Thymus (tissue), 11 donors: Measurements from ENCODE around the gene BAIAP3. TPM values are rescaled to one million over a fixed set of nuclear protein-coding genes. Genes with fewer than 3 reads are reported as not detected.

Experiments used
- DNase-seq, 9 donors: peaks; one replicate each; pipeline ENCODE4 v3.0.0-alpha.2; 2013; ENCODE audit warnings: low spot score in 9 of 9, low read depth in 6 of 9, missing footprints in 1 of 9
- H3K27ac ChIP-seq, 2 donors: one replicate each; pipeline ENCODE4 v1.5.1; 2013; ENCODE audit warnings: control low read depth in 1 of 2, low read depth in 1 of 2, low read length in 1 of 2, mild to moderate bottlenecking in 1 of 2, moderate library complexity in 1 of 2
- H3K27me3 ChIP-seq, 2 donors: one replicate each; pipeline ENCODE4 v1.5.1; 2013; ENCODE audit warnings: low read length in 1 of 2; ENCODE audit not compliant: control insufficient read depth in 2 of 2, insufficient read depth in 1 of 2
- H3K36me3 ChIP-seq, 2 donors: one replicate each; pipeline ENCODE4 v1.5.1; 2013; ENCODE audit warnings: low read length in 1 of 2, mild to moderate bottlenecking in 1 of 2, moderate library complexity in 1 of 2; ENCODE audit not compliant: control insufficient read depth in 2 of 2, insufficient read depth in 2 of 2
- H3K4me1 ChIP-seq, 2 donors: one replicate each; pipeline ENCODE4 v1.5.1; 2013; ENCODE audit warnings: low read length in 2 of 2; ENCODE audit not compliant: control insufficient read depth in 2 of 2, insufficient read depth in 2 of 2
- H3K4me3 ChIP-seq, 2 donors: one replicate each; pipeline ENCODE4 v1.5.1; 2013; ENCODE audit warnings: low read length in 2 of 2, control low read depth in 1 of 2, mild to moderate bottlenecking in 1 of 2
- H3K9me3 ChIP-seq, 2 donors: one replicate each; pipeline ENCODE4 v1.5.1; 2013; ENCODE audit warnings: low read length in 1 of 2, mild to moderate bottlenecking in 1 of 2; ENCODE audit not compliant: control insufficient read depth in 2 of 2, insufficient read depth in 1 of 2
- WGBS: extraction: QIAGEN DNeasy Blood & Tissue Kit; methylation state at CpG from one replicate; pipeline ENCODE4 v1.1.7; 2013; 5-methylcytosine and 5-hydroxymethylcytosine counted together
- polyA plus RNA-seq: library from polyadenylated mRNA; stranded (reverse); fragments of 200-250 nt; gene quantifications from one replicate; pipeline ENCODE4 v1.2.3, GENCODE V29; 2013
- total RNA-seq: library from RNA; stranded (reverse); fragments of 120-200 nt; gene quantifications from one replicate; pipeline ENCODE4 v1.2.4, GENCODE V29; 2013
- donor health status: healthy.

The BAIAP3 gene
- total and polyA plus RNA-seq, 2 donors: 0.52 to 5.4 TPM

DNA sequence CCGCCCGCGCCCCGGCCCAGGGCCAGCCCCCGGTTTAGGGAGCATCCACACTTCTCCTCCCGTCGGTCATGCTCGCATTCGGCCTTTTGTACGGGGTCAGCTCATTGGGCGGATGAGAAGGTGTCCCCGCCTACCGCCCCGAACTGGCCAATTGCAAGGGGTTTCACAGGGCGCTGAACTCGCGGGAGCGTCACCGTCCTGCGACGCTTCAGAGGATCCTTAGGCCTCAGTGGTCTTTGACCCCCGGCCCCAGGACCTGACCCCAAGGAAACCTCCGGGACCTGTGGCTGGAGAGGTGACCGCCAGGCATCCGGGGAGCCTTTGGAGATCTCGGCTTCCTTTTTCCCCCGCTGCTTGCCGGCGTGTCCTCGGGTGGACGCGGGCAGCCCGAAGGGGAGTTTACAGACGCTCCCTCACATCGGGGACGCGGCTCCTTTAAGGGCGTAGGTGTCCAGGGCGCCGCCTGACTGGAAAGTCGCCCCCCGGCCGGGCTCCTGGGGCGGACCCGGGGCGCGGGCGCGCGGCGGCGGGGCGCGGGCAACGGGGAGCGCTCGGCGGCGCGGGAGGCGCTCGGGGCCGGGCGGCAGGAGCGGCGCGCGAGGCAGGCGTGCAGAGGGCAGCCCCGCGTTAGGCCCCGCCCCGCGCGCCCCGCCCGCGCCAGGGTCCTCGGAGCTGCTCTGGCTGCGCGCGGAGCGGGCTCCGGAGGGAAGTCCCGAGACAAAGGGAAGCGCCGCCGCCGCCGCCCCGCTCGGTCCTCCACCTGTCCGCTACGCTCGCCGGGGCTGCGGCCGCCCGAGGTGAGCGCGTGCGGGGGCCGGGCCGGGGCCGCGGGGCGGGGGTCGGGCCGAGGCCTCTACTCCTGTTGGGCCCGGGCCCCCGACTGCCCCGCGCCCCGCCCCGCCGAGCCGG, 24.2 kb upstream of the BAIAP3 start, which contains the start of gene UBE2I:
TSS of gene UBE2I (plus strand) at position 660 of the 909 bp plus-strand sequence. CDS start 4,395 bp downstream, outside the sequence.
- Histone ChIP-seq H3K27me3 (no peaks in the 10 kb centered on the region), H3K4me3 (peak within 1 kb of the TSS; percentile 75 to 93), H3K36me3 (peaks cover 21 to 24% of the 10 kb centered on the region in 2 donors), H3K9me3 (no peaks in the 10 kb centered on the region), H3K27ac (peak within 1 kb of the TSS; percentile 93 to 98), H3K4me1 (peaks cover 19 to 43% of the 10 kb centered on the region in 2 donors)
- under 1% methylated on average over 117 of the region's 117 CpGs for WGBS
- DNase-seq: peak; percentile 97 to 100 (median 99)

- WGBS: under 1% methylated on average over 77 of the region's 77 CpGs
- Histone ChIP-seq H3K4me1 (peaks cover 19 to 36% of the 10 kb centered on the region in 2 donors), H3K36me3 (peaks cover 30 to 33% of the 10 kb centered on the region in 2 donors), H3K4me3 (peak overlapping the region; percentile 75 to 93), H3K27me3 (no peaks in the 10 kb centered on the region), H3K27ac (peak overlapping the region; percentile 56 to 98), H3K9me3 (no peaks in the 10 kb centered on the region)
- peak in 3 of 9 donors; percentile 41 to 65 (median 51) for DNase-seq
Measured at GRCh38 chr16:1309888-1310831, 23.3 kb upstream of the BAIAP3 start.

- peak overlapping the region; percentile 75 to 93 for H3K4me3 ChIP-seq
- H3K4me1 ChIP-seq: peaks cover 17 to 29% of the 10 kb centered on the region in 2 donors
- H3K36me3 ChIP-seq: peaks cover 37 to 40% of the 10 kb centered on the region in 2 donors
- 2% methylated on average over 14 of the region's 14 CpGs for WGBS
- peak in 2 of 9 donors; percentile 41 to 49 for DNase-seq
- no peaks in the 10 kb centered on the region for H3K27me3 ChIP-seq
- H3K27ac ChIP-seq: peak overlapping the region in 1 of 2 donors; percentile 56
- no peaks in the 10 kb centered on the region for H3K9me3 ChIP-seq
Measured at GRCh38 chr16:1310832-1311200, 22.6 kb upstream of the BAIAP3 start.

DNA sequence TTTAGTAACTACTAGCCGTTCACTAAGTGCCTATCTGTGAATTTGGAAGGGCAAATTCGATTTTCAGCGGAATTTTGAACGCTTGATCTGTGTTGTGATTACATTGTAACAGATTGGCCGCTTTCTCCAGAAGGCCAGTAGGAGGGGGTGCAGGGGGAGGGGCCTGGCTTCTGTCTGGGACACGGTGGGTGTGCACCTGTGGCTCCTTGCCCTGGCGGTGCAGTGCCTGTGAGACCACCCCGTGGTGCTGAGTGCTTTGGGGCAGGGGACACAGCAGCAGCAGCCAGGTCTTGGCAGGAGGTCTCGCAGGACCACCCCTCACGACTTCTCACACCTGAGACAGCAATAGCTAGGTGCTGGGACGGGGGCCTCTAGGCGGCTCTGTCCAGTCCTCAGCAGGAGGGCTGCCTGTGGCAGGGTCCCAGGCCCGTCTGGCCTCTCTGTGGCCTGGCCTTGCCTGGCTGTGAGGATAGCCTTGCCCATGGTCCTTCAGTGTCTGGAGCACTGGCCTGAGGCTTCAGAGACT, 22.2 kb upstream of the BAIAP3 start:
- H3K4me1 ChIP-seq: peaks cover 16 to 25% of the 10 kb centered on the region in 2 donors
- WGBS: 35% methylated on average over 13 of the region's 13 CpGs
- no peaks in the 10 kb centered on the region for H3K27me3 ChIP-seq
- H3K27ac ChIP-seq: peak overlapping the region in 1 of 2 donors; percentile 31
- no peaks in the 10 kb centered on the region for H3K9me3 ChIP-seq
- H3K36me3 ChIP-seq: peaks cover 42 to 44% of the 10 kb centered on the region in 2 donors
- DNase-seq: no peak
- peak overlapping the region; percentile 75 to 93 for H3K4me3 ChIP-seq

- Histone ChIP-seq H3K9me3 (no peaks in the 10 kb centered on the region), H3K4me1 (peaks cover 16 to 20% of the 10 kb centered on the region in 2 donors), H3K4me3 (peak overlapping the region; percentile 75 to 93), H3K27me3 (no peaks in the 10 kb centered on the region), H3K27ac (no peak overlapping the region), H3K36me3 (peaks cover 48 to 51% of the 10 kb centered on the region in 2 donors)
- DNase-seq: no peak
- 73% methylated on average over 35 of the region's 35 CpGs for WGBS
Measured at GRCh38 chr16:1311738-1312466, 21.5 kb upstream of the BAIAP3 start.

DNA sequence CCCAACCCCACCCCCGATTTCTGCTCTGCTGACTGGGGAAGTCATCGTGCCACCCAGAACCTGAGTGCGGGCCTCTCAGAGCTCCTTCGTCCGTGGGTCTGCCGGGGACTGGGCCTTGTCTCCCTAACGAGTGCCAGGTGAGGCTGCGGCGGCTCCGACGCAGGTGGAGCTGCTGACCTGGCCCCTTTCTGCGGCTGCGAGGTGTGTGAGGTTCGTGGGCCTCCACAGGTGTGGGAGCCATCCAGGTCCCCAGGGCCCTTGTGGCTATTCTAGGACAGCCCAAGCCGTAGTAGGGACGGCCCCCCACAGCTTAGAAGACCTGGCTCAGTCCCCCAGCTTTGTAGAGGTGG, 21.0 kb upstream of the BAIAP3 start:
- no peak overlapping the region for H3K27ac ChIP-seq
- no peaks in the 10 kb centered on the region for H3K9me3 ChIP-seq
- peaks cover 16 to 20% of the 10 kb centered on the region in 2 donors for H3K4me1 ChIP-seq
- H3K36me3 ChIP-seq: peaks cover 53 to 56% of the 10 kb centered on the region in 2 donors
- no peaks in the 10 kb centered on the region for H3K27me3 ChIP-seq
- DNase-seq: no peak
- H3K4me3 ChIP-seq: no peak overlapping the region
- WGBS: 88% methylated on average over 16 of the region's 16 CpGs

- WGBS: 96% methylated on average over 15 of the region's 15 CpGs
- no peak overlapping the region for H3K4me3 ChIP-seq
- H3K27me3 ChIP-seq: no peaks in the 10 kb centered on the region
- DNase-seq: no peak
- no peak overlapping the region for H3K27ac ChIP-seq
- H3K36me3 ChIP-seq: peaks cover 58 to 61% of the 10 kb centered on the region in 2 donors
- no peaks in the 10 kb centered on the region for H3K9me3 ChIP-seq
- H3K4me1 ChIP-seq: peaks cover 16 to 20% of the 10 kb centered on the region in 2 donors
Measured at GRCh38 chr16:1312903-1313302, 20.5 kb upstream of the BAIAP3 start.

- H3K4me1 ChIP-seq: peaks cover 13 to 20% of the 10 kb centered on the region in 2 donors
- H3K9me3 ChIP-seq: no peaks in the 10 kb centered on the region
- WGBS: 93% methylated on average over 38 of the region's 38 CpGs
Measured at GRCh38 chr16:1313721-1314369, 19.6 kb upstream of the BAIAP3 start.

More at GRCh38 chr16:1313721-1314369, 19.6 kb upstream of the BAIAP3 start:
- Histone ChIP-seq H3K4me3 (no peak overlapping the region), H3K27ac (no peak overlapping the region), H3K27me3 (no peaks in the 10 kb centered on the region), H3K36me3 (peaks cover 67 to 70% of the 10 kb centered on the region in 2 donors)
- no peak for DNase-seq
